OCI-LY3 (cell line): ENCODE results near the gene IRAK2.

Experiments
- CTCF ChIP-seq: fragments of 200-600, 300-600 bp; sonication (generic); IDR thresholded peaks from 2 replicates; pipeline ENCODE4 v1.5.1; 2014; ENCODE audit warnings: antibody characterized with exemption, low read length, low read depth
- EZH2phosphoT487 ChIP-seq: fragments of 200-600 bp; shearing (Covaris generic); IDR thresholded peaks from 2 replicates; pipeline ENCODE4 v1.6.1; 2018; ENCODE audit warnings: antibody characterized with exemption, mixed run types, low read depth

- TF ChIP-seq CTCF (no peak), EZH2phosphoT487 (no peak)
Measured at GRCh38 chr3:10292505-10293419, 128.0 kb downstream of the IRAK2 start, which contains the start of gene GHRL.
